SKM-1 (cell line): ENCODE data around the gene WDR5.

Experiments
- DNase-seq: peaks from one replicate; lab custom pipeline; 2025; ENCODE audit not compliant: unreplicated experiment; lab: John Stamatoyannopoulos, UW

The WDR5 gene

GRCh38 chr9:134131471-134132207 is 4.2 kb upstream of the WDR5 start:
- no peak for DNase-seq

- DNase-seq = no peak
These were observed 3.5 kb upstream of the WDR5 start for GRCh38 chr9:134132208-134132870.

- no peak for DNase-seq
These were observed 936 bp upstream of the WDR5 start for GRCh38 chr9:134134949-134135342.

GRCh38 chr9:134136118-134136995 is 475 bp downstream of the WDR5 start:
- DNase-seq = no peak

GRCh38 chr9:134136996-134137299 is 1.1 kb downstream of the WDR5 start:
- DNase-seq = no peak

- no peak for DNase-seq
These were observed 2.4 kb downstream of the WDR5 start for GRCh38 chr9:134138292-134138691.

DNA sequence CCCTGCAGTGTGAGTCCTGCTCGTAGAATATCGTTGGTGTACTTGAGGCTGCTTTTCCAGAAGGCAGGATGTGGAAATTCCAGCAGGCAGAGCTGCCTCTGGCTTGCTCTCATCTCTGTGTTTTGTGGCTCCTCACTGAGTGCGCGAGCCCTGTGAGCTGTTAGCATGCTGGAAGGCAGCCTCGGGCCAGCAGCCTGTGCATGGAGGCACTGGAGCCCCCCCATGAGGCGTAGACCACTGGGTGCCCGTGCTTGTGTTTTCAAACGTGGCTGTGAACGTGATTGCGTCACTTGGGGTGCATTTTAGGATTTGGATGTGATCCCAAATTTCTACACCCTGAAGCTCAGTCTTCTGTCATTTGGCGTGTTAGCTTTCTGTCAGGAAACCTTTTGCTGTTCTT is 3.2 kb downstream of the WDR5 start:
- no peak for DNase-seq

DNA sequence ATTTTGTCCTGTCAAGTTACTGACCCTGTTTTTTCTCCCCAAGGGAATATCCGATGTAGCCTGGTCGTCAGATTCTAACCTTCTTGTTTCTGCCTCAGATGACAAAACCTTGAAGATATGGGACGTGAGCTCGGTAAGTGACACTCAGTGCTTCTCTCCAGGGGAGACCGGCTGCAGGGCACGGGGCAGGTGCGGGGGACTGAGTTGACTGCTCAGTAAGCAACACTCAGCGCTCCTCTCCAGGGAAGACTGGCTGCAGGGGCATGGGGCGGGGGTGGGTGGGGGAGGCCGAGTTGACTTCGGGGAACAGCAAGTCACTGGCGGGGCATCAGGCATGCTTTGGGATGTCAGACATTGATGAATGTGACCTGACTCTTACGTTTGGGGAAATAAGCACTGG is 6.0 kb downstream of the WDR5 start:
- DNase-seq = no peak

DNA sequence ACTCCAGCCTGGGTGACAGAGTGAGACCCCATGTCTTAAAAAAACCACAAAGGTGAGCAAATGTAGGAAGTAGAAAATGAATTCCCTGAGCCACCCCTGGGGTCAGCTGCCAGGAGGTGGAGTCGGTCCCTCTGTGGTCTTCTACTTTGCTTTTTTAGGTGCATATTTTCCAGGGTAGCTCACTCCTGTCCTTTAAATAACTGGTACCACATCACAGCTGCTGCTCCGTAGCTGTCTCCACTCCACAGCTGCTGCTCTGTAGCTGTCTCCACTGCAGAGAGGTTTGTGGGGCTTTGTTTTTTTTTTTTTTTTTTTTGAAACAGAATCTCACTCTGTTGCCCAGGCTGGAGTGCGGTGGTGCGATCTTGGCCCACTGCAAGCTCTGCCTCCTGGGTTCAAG is 8.9 kb downstream of the WDR5 start:
- no peak for DNase-seq

DNA sequence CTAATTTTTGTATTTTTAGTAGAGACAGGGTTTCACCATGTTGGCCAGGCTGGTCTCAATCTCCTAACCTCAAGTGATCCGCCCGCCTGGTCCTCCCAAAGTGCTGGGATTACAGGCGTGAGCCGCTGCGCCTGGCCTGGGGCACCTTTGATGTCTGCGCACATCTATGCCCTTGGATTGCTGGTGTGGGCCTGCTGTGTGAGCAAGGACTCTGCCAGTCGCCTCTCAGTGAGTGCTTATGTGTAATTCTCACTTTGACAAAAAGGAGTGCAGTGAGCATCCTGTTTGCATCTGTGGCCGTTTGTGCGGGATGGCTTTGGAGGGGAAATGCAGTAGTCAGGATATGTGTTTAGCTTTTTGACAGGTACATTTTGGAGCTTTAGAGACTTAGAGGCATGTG is 9.4 kb downstream of the WDR5 start:
- DNase-seq = no peak

- no peak for DNase-seq
These were observed 11.1 kb downstream of the WDR5 start for GRCh38 chr9:134146774-134147493.

GRCh38 chr9:134149380-134149779 is 13.5 kb downstream of the WDR5 start:
- no peak for DNase-seq

- no peak for DNase-seq
These were observed 14.8 kb downstream of the WDR5 start for GRCh38 chr9:134150557-134151214.

DNA sequence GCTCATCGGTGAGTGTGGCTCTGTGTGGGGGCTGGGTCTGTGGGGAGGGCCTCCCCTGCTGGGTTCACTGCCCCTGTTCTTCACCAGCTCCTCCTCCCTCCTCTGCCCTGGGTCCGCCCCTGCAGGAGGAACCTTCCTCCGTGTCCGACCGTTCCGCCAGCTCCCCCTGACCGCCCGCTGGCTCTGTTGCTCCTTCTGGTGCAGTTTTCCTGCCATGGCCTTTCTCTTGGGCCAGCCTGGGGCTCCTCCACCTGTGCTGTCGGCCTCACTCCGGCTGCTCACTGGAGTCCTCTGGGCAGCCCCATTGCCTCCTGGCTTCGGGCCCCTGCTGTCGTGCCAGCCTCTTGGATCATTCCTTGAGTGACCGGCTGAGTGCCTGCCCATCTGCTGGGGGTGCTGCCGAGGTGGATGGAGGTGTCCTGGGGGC is 16.2 kb downstream of the WDR5 start:
- no peak for DNase-seq

DNA sequence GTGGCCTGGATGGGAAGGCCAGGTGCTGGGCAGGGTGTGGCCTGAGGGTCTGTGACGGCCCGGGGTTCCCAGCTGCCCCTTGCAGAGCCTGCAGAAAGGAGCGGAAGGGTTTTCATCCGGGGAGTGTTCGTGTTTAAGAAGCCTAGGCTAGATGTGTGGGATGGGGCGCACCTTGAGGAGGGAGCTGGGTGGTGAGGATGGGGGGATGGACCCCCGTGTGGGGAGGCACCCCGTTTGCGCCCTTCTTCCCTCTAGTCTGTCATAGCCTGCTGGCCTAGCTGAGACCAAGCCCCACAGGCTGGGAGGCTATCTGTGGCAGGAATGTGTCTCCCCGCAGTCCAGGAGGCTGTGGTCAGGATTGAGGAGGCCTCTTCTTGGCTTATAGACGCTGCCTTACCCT is 16.6 kb downstream of the WDR5 start:
- DNase-seq = no peak

DNA sequence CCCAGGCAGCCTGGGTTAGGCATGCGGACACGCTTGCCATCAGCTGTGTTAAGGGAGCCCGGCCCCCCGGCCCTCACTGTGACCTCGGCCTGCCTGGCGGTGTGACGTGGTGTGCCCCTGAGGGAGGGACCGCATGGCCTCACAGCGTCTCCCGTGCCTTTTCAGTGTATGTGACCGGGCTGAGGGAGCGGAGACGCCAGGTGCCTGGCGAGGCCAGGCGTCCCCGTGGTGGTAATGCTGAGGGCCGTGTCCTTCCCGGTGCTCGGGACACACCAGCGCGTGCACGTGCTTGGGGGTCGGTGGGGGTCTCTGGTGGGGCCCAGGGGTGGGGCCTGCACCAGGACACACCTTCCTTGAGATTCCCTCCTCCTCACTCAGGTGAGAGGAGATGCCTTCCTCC is 17.6 kb downstream of the WDR5 start:
- no peak for DNase-seq

DNA sequence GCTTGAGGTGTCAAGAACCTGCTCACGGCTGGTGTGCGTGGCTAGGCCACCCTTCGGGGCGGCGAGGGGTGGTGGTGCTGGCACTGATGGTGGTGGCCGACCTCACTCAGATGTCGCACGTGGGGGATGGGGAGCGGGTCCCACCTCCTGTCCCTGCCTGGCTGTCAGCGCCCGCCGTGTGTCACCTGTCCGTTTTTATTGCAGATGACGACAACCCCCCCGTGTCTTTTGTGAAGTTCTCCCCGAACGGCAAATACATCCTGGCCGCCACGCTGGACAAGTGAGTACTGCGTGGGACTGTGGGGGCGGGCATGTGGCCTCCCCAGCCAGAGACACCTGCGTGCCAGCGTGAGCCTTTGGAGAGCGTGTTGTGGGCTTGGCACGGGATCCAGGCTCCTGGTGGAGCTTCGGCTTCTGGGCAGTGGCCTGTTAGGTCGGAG is 18.4 kb downstream of the WDR5 start:
- DNase-seq = no peak

DNA sequence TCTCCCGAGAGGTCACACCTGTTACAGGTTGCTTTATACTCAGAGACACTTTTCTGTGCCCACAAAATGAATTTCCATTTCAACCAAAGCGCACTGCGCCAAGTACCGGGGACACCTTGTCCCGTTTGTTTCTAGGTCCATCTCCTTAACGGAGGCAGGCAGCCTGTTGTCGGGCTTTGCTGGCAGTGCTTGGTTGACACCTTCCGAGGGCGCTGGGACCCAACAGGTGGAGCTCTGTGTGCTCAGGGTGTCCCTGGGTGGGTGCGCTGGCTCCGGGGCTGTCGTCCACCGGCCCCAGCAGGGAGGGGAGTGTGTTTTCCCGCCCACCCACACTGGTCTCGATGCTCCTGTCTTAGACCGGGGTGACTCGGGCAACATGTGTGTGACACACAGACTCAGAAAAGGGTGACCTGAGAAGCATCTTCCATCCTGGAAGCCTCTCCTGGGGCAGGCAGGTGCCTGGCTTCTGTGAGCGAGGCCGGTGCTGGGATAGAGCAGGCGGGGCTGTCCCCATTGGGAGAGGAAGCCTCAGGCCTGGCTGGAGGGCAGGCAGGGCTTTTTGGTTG is 20.0 kb downstream of the WDR5 start:
- no peak for DNase-seq

DNA sequence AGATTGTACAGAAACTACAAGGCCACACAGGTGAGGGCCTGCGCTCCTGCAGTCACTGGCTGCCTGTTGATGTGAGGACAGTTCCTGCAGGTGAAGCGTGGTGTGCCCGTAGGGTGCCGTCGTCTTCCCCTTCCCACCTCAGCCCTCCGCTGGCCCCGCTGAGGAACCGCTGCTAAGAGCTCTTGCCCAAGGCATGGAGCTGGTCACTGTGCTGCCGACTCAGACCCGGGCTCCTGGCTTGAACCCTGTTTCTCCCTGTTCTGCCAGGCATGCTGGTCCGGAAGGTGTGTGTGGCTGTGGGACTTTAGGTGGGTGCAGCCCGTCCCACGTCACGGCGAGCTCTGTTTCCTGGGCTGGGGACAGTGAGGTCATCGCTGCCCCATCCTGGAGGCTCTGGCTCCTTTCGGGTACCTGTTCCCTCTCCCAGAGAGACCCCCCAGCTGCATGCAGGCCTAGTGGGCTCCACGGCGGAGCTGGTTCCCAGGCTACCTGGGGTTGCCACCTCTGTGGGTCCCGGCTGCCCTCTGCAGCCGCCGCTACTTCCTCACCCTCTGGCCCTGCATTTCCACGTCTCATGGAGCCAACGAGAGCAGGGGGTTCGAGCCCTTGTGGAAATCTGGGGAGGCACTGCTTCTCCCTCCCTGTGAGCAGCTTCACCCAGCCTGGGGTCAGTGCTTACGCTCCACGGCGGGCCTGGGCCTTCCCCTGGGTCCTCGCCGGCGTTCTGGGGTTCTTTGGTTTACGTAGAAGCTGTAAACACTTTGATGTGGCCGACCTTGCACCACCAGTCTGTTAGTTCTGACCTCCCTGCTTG is 20.9 kb downstream of the WDR5 start:
- DNase-seq = no peak
